IPS-18c (cell line): ENCODE measurements around the gene RAPGEF4.

Experiments used
- H3K4me3 ChIP-seq: 2 replicates; pipeline ENCODE4 v1.7.0; 2013; ENCODE audit warnings: low read depth, mild to moderate bottlenecking, low read length, moderate library complexity; ENCODE audit not compliant: insufficient read depth
- H3K9me3 ChIP-seq: one replicate; pipeline ENCODE4 v1.6.1; 2013; ENCODE audit warnings: mild to moderate bottlenecking, low read length, moderate library complexity; ENCODE audit not compliant: control insufficient read depth, insufficient read depth

RAPGEF4 gene

DNA sequence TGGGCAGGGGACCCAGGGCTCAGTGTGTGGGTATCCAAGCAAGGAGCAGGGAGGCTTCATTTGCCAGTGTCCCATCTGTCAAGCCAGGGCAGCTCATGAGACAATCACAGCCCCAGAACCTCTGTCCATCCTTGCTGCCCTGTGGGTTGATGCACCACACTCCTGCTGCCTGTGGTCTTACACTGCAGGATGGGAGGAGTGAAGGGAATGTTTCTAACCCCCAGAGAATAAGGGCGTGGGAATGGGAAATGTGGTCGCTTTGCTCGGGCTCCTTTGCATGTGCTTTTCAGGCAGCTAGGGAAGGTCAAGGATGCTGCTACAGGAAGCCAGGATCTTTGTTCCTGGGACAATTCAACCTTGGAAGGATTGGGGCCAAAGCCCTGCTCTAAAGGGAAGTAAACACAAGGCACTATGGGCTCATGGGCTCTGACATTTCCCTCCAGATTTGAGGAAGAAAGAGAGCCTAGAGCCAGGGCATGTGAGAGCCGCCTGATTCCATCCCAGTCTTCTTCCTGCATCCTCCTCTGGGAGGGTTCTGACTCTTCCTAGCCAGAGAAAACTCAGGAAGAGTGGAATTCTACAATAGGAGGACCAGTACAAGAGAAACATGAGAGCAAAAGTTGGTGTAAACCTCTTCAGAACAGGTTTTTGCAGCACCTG, 321.2 kb downstream of the RAPGEF4 start:
- Histone ChIP-seq H3K4me3 (no peak overlapping the region), H3K9me3 (no peaks in the 10 kb centered on the region)

DNA sequence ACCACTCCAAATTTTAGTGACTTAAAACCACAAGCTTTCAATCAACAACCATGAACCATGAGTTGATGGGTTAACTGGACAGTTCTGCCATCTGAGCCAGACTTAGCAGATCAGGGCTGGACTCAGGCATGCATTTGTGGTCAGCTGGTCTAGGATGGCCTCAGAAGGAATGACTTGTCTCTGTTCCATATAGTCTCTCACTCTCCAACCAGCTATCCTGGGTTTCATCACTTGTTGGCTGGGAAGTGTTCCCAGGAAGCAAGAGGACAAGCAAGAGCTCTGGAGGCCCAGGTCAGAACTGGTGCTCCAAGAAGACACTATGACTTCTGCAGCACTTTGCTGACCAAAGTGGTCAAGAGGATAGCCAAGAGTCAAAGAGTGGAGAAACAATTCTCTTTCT, 322.5 kb downstream of the RAPGEF4 start:
- H3K4me3 ChIP-seq, result no peak overlapping the region

DNA sequence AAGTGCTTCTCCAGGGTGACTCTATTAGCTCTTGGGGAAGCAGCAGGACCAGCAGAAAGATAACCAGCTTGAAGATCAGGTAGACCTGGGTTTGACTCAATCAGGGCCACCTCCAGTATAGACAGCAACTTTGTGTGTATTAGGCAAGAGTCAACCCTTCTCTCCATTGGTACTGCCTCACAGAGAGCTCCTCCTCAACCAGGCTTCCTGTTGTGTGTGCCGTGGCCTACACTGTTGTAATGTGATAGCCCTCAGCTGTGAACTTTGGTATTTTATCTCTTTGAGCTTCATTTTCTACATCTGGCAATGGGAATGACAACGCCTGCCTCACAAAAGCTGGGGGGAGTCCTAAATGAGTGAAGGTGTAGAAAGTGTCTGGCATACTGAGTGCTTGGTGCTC, 323.0 kb downstream of the RAPGEF4 start:
- no peaks in the 10 kb centered on the region for H3K9me3 ChIP-seq
- no peak overlapping the region for H3K4me3 ChIP-seq

More for the DNA sequence above, 322.5 kb downstream of the RAPGEF4 start:
- no peaks in the 10 kb centered on the region for H3K9me3 ChIP-seq

DNA sequence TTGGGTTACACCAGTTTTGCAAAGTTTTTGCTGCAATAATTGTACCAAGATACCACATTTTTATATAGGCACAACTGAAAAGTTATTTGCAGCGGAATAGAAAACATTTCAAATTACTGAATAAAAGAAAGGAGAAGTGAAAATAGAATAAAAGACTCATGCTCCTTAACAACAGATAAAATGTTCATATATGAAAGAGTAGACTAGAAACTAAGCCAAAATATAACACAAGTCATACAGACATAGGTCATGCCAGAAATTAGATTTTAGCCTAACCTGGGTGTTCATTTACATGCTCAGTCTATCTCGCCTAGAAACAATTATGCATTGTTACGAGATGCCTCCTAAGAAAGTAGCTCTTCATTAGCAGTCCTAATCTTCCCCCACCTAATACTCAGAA, 323.6 kb downstream of the RAPGEF4 start:
- H3K9me3 ChIP-seq, result no peaks in the 10 kb centered on the region
- H3K4me3 ChIP-seq, result no peak overlapping the region

DNA sequence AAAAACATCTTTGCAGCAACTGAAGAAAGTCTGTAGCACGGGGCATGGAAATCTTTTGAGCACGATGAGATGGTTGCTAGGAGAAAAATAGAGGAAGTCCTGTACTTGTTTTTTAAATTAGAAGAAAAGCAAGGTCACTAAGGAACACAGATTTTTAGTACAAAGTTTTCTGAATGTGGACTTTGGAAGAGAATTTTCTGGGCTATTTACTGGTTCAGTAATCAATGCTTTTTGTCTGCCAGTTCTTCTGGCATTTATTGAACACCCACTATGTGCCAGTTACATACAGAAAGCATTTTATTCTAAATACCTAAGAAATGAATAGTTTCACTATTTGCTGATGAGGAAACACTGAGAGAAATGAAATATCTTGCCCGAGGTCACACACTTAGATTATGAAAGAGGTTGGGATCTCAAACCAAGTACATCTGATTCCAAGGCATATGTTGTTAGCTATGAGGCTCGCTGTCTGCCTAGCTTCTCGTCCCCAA, 324.4 kb downstream of the RAPGEF4 start:
- Histone ChIP-seq H3K4me3 (no peak overlapping the region), H3K9me3 (no peaks in the 10 kb centered on the region)

DNA sequence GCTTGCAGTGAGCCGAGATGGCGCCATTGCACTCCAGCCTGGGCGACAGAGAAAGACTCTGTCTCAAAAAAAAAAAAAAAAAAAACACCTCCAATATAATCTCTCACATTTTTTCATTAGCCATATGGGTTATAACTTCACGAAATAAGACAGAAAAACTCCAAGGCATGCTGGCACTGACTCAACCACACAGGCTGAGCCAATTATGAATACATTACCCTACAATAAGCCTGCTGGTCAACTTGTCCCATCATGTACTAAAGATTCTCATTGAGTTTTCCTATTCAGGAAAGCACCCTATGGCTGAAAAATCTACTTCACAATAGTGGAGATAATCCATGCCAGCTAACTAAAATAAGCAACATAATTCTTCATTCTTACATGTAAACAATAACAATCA, 327.2 kb downstream of the RAPGEF4 start:
- Histone ChIP-seq H3K4me3 (no peak overlapping the region), H3K9me3 (no peaks in the 10 kb centered on the region)

DNA sequence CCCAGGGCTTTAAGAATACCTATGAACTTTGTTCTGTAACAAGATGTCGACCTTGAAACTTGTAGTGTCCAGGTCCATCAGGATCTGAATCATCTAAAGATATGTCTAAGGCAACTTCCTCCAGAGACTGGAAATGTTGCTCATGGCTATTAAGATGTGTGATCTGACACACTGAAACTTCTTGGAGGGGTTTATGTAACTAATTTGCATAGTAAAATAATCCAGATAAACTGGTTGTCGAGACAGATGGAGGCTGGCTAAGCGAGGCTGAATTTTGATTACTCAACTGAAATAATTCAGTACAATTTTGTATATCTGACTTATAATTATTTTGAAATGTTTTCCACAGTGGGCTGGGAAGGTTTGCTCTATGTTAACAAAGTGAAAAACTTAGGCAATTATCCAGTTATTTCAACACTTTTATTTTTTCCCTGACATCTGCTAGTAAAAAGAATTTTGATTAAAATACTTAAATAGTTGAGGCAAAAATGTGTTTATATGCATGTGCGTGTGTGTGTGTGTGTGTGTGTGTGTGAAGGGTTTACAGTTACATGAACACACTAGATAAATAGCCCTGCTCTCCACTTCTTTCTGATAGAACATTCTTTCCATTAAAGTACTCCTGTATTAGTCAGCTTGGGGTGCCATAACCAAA, 328.6 kb downstream of the RAPGEF4 start:
- no peak overlapping the region for H3K4me3 ChIP-seq
- no peaks in the 10 kb centered on the region for H3K9me3 ChIP-seq

DNA sequence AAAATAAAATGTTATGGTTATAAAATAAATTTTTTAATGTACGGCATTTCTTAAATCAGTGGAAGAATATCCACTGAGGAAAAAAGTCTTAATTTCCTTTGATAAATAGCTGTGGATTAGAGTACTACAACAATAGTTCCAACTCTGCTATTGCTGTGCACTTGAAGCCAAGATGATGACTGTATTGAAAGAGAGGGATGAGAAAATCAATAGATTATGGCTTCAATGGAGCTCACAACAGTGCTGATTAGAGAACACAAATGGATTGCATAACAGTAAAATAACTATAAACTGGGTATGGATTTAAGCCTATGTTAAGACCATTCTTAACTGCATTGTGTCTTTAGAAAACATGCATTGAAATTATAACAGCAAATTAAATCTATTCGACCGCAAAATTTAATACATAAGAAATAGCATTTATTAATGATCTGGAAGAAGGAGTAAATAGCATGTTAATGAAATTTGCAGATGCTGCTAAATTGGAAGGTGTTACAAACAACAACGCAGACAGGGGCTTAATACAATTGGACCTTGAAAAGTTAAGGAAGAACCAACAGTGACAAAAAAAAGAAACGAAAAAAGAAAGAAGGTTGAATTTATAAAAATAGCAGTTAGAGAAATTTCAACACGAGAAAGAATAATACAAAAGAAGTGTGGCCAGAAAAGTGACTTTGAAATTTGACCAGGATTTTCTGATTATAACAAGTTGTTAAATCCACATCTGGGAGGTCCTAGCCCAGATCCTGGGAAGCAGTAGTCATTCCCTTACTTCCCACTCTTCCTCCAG, 331.4 kb downstream of the RAPGEF4 start:
- no peaks in the 10 kb centered on the region for H3K9me3 ChIP-seq
- H3K4me3 ChIP-seq, result no peak overlapping the region

DNA sequence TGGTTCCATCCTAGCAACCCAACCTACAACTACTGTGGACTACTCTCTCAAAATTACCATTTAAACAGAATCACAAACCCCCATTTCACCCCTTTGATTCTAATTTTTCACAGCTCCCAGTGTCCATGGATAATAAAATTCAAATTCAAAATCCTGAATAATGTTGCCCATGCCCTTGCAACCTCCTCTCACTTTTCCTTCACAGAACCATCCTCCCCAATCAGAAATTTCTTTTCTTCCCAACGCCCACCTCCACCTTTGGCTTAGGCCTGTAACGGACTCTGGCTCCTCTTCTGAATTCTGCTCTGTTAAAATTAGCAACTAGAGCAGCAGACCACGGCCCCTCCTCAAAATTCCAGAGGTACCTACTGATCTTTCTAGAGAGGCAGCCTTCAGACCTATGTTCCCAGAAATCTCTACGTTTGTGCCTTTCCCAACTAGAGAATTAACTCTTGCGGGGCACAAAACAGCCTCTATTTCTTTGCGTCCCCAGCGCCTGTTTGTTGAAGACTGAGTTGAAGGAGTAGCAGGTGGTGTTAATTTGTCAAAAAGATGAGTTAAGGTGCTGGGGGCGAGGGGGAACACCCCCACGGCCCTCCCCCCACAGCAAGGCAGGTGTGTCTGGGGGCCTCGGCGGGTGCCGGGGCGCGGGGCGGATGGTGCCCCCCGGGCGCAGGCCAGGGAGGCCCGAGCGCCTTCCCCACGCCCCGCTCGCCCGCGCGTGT, 339.6 kb downstream of the RAPGEF4 start:
- Histone ChIP-seq H3K4me3 (peak overlapping the region; percentile 81), H3K9me3 (no peaks in the 10 kb centered on the region)

DNA sequence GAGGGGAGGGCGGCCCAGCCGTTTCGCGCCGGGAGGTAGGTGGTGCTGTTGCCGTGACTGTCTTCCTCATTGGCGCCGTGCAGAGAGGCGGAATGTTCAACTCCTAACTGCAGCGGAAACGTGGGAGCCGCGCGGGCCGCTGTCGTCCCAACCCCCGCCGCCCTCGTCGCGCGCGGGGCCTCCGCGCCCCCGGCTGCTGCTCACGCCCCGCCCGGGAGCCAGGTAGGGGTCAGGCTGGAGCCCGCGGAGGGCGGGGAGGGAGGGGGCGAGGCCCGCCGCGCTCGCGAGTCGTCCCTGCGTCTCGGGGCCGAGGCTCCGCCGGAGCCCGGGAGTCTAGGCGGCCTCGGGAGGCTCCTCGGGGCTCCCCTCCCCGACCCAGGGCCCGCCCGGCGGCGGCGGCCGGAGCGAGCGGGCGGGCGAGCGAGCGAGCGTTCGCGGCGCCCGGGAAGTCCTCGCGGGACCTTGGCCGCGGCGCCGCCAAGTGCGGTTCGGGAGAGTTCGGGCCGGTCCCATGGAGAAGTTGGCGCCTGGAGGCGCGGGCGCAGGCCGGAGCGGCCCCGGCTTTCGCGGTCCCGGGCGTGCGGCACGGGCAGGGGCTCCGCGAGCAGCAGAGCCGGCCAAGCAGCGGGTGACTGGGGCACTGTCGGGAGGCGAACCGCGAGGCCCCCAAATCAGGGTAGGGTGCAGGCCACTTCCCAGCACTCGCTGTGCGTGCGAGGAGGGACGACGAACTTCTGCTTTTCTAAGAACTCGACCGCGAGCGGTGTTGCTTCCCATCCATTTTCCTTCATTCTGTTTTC, 340.3 kb downstream of the RAPGEF4 start, which contains the start of gene MAP3K20:
Gene MAP3K20 (plus strand): TSS at position 66 of the 800 bp plus-strand sequence. CDS start 15,186 bp downstream, outside the sequence.
- H3K9me3 ChIP-seq, result no peaks in the 10 kb centered on the region
- peak within 1 kb of the TSS; percentile 81 for H3K4me3 ChIP-seq

DNA sequence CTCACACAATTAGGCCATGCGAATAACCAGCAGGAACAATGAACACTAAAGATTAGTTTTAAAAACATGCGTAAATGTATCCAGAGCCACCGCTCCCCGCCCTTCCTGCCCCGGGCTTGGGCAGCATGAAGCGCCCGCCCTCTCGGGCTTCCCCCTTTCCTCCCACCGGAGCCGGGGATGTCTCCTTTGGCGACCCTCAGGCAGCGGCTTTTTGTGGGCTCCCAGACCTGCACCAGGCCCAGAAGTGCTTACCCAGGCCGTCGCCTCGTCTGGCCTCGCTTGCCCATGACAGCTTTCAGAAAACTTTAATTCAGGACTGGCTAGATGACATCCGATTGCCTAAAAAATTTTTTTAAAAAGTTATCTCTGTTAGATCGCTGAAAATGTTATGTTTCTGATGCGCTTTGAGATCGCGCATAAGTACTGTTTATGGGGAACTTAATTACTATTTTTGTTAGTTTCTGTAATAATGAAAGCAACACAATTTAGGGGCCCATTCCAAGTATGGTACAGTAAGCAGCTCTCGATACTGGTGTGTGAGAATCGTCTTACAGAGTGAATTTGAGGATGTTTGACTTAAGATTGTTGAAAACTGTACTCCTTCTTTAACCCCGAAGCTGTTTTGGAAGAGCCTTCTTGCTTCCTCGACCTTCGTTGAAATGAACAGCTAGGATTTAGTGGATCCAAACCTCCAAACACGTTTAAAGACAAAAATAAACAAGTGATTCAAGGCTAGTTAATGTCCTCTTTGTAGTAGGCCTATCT, 341.1 kb downstream of the RAPGEF4 start:
- H3K4me3 ChIP-seq, result peak overlapping the region; percentile 81
- H3K9me3 ChIP-seq, result no peaks in the 10 kb centered on the region

DNA sequence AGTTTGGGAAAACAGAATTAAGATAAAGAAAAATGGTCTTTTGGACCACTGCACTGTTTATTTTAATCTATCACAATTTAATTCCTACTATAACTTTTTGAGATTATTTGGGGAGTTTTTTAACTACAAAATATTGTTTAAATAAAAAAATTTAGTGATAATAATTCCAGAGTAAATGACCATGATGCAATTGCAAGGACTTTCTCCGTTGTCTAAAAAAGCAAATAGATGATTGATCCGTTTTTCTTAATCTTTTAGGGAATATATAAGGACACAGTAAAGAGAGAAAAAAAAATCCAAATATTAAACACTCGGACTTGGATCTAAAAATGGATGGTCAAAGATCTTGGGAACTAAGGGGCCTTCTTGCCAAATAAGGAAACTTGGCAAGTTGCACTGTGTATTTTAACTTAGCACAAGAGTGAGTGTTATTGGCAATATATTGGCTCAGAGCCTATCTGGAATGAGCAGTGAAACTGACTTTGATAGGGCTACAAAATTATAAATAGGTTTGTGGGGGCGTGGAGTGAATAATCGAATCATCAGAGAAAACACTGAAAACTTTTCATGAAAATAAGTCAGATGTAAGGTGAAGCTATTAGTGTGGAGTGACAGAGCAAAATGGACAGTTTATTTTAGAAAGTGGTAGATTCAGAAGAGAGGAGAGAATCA, 342.0 kb downstream of the RAPGEF4 start:
- Histone ChIP-seq H3K4me3 (no peak overlapping the region), H3K9me3 (no peaks in the 10 kb centered on the region)

DNA sequence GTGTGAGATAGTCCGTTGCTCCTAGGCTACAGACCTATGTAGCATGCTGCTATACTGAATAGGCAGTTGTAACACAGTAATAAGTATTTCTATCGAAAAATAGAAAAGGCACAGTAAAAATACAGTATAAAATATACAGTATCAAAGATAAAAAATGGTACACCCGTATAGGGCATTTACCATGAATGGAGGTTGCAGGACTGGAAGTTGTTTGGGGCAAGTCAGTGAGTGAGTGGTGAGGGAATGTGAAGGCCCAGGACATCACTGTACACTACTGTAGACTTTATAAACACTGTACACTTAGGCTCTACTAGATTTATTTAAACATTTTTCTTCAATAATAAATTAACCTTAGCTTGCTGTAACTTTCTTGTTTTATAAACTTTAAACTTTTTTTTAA, 343.5 kb downstream of the RAPGEF4 start:
- Histone ChIP-seq H3K9me3 (no peaks in the 10 kb centered on the region), H3K4me3 (no peak overlapping the region)

DNA sequence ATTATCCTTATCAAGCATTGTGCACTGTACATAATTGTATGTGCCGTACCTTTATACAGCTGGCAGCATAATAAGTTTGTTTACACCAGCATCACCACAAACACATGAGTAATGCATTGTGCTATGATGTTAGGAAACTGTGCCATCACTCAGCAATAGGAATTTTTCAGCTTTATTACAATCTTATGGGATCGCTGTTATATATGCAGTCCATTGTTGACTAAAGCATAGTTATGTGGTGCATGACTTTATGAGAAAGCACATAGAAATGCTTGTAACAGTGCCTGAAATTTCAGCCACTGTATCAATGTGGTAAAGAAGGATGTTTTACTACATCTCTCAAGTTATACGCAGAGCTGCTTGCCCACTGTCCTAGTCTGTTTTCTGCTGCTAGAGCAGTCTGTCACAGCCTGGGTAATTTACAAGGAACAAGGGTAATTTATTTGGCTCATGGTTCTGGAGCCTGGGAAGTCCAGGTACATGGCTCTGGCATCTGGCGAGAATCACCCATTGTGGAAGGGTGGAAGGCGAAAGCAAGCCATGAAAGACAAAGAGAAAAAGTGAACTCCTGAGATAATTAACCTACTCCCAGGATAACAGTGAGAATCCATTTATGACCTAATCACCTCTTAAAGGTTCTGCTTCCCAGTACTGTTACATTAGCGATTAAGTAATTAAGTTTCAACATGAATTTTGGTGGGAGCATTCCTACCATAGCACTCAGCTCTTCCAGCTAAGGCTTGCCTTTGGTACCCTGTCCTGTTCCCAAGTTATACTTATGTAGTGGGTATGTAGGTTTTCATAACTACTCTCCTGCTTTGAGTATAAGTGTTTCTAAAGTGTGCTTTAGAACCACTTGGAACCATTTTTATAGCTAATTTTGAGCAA, 344.6 kb downstream of the RAPGEF4 start:
- no peak overlapping the region for H3K4me3 ChIP-seq
- H3K9me3 ChIP-seq, result no peaks in the 10 kb centered on the region
